Measurements from ENCODE around the gene MAPK14.

The MAPK14 gene

DNA sequence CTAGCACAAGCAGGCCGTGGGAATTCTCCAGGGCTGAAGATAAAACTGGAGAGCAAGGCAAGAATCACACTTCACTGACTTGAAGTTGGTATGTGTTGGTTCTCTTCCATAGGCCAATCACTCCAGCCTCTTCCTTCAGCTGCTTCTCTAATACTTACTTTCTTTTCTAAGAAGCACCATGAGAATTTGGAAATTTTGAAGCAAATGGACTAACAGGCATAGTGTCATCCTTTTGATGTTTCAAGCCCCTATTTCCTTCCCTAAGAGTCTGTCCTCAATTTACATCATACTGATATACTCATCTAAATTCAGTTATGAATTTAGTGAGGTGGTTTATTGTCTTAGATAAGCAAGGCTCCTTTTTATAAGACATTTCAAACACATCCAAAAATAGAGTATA lies 27.2 kb upstream of the MAPK14 start:
- Histone ChIP-seq H3K36me3 (no peaks in the 10 kb centered on the region), H3K4me1 (no peaks in the 10 kb centered on the region), H3K27me3 (no peaks in the 10 kb centered on the region), H3K4me3 (no peak overlapping the region), H3K27ac (no peak overlapping the region), H3K9me3 (no peaks in the 10 kb centered on the region)
- no peak for DNase-seq
- intact Hi-C loops (cut with DNase I; ENCODE audit: low total_unique reads) = no loop called here
- TF ChIP-seq, protein P1, sequence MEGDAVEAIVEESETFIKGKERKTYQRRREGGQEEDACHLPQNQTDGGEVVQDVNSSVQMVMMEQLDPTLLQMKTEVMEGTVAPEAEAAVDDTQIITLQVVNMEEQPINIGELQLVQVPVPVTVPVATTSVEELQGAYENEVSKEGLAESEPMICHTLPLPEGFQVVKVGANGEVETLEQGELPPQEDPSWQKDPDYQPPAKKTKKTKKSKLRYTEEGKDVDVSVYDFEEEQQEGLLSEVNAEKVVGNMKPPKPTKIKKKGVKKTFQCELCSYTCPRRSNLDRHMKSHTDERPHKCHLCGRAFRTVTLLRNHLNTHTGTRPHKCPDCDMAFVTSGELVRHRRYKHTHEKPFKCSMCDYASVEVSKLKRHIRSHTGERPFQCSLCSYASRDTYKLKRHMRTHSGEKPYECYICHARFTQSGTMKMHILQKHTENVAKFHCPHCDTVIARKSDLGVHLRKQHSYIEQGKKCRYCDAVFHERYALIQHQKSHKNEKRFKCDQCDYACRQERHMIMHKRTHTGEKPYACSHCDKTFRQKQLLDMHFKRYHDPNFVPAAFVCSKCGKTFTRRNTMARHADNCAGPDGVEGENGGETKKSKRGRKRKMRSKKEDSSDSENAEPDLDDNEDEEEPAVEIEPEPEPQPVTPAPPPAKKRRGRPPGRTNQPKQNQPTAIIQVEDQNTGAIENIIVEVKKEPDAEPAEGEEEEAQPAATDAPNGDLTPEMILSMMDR (IDR thresholded peaks at IDR 0.05) = no peak

GRCh38 chr6:36015666-36016065 lies 11.9 kb upstream of the MAPK14 start:
- Histone ChIP-seq H3K27ac (no peak overlapping the region), H3K4me3 (no peak overlapping the region)

DNA sequence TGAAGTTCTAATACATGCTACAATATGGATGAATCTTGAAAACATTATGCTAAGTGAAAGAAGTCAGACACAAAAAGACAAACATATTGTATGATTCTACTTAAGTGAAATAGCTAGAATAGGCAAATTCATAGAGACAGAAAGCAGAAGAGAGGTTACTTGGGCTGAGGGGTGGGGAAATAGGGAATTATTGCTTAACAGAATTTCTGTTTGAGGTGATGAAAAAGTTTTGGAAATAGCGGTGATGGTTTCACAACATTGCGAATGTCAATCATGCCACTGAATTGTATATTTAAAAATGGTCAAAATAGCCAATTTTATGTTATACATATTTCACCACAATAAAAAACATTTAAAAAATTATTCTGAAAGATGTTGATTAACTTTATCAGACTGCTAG lies 9.3 kb upstream of the MAPK14 start:
- Histone ChIP-seq H3K4me1 (no peaks in the 10 kb centered on the region), H3K9me3 (no peaks in the 10 kb centered on the region), H3K27me3 (peaks cover 0 to 2% of the 10 kb centered on the region in 2 donors), H3K4me3 (no peak overlapping the region), H3K36me3 (no peaks in the 10 kb centered on the region), H3K27ac (no peak overlapping the region)
- DNase-seq = no peak
- TF ChIP-seq, protein P1 (IDR thresholded peaks at IDR 0.05) = no peak
- intact Hi-C loops (cut with DNase I; ENCODE audit: low total_unique reads) = no loop called here

More at GRCh38 chr6:36015666-36016065, 11.9 kb upstream of the MAPK14 start:
- Histone ChIP-seq H3K36me3 (no peaks in the 10 kb centered on the region), H3K4me1 (no peaks in the 10 kb centered on the region), H3K27me3 (no peaks in the 10 kb centered on the region), H3K9me3 (no peaks in the 10 kb centered on the region)
- intact Hi-C loops (cut with DNase I; ENCODE audit: low total_unique reads) = no loop called here
- DNase-seq = no peak
- TF ChIP-seq, protein P1 (IDR thresholded peaks at IDR 0.05) = no peak

DNA sequence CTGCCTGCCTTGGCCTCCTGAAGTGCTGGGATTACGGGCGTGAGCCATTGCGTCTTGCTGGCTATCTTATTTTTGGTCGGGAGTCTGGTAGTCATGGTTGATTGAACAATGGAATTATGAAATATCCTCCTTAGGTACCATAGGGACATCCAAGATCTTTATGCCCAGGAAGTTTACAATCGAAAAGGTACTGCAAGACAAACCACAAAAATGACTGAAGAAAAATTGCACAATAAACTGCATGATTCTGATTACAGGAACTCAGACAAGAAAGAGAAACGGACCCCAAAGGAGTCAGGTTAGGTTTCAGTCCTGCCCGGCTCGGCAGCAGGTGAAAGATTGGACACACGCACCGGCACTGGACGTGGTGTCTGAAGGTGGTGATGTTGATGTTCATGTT lies 8.4 kb upstream of the MAPK14 start:
- Histone ChIP-seq H3K4me1 (peaks cover 0 to under 1% (median under 1%) of the 10 kb centered on the region in 4 donors), H3K4me3 (no peak overlapping the region), H3K27me3 (peaks cover 0 to 6% of the 10 kb centered on the region in 2 donors), H3K27ac (no peak overlapping the region), H3K9me3 (no peaks in the 10 kb centered on the region), H3K36me3 (no peaks in the 10 kb centered on the region)
- intact Hi-C loops (cut with DNase I; ENCODE audit: low total_unique reads) = no loop called here
- no peak for DNase-seq
- TF ChIP-seq, protein P1 (IDR thresholded peaks at IDR 0.05) = no peak

- intact Hi-C loops (cut with DNase I; ENCODE audit: low total_unique reads) = no loop called here
- H3K36me3 ChIP-seq = no peaks in the 10 kb centered on the region
- H3K4me1 ChIP-seq = peaks cover 0 to 6% (median 2%) of the 10 kb centered on the region in 4 donors
- H3K4me3 ChIP-seq = no peak overlapping the region
- no peak overlapping the region for H3K27ac ChIP-seq
- H3K9me3 ChIP-seq = no peaks in the 10 kb centered on the region
- TF ChIP-seq, protein P1 (IDR thresholded peaks at IDR 0.05) = no peak
- peaks cover 0 to 10% of the 10 kb centered on the region in 2 donors for H3K27me3 ChIP-seq
- no peak for DNase-seq
These were observed 7.5 kb upstream of the MAPK14 start for GRCh38 chr6:36020154-36020553.
